ENCODE data around the gene RPS24. TPM values are rescaled to one million over a fixed set of nuclear protein-coding genes. Genes with fewer than 3 reads are reported as not detected.
"Not testable (repeated sequence)": the region's sequence is repeated elsewhere in the genome, so short reads cannot be mapped to it uniquely, and the experiment has no call there.

Gene RPS24
- total RNA-seq, 2 donors from 2014 or later: 1,129 to 1,204 TPM

GRCh38 chr10:78071140-78071856, 37.6 kb downstream of the RPS24 start:
- DNase-seq (ENCODE audit: low spot score): peak; percentile 41
- intact Hi-C loops (cut with DNase I): no loop called here

- DNase-seq (ENCODE audit: low spot score): peak; percentile 46
- intact Hi-C loops (cut with DNase I): loop anchor here in 1 of 2 donors (1.0 kb wide), 1 partner anchor 138 kb away; no protein-coding TSS in a partner anchor
Measured at GRCh38 chr10:78071857-78072179, 38.2 kb downstream of the RPS24 start.

- intact Hi-C loops (cut with DNase I): loop anchor here in 1 of 2 donors (1.0 kb wide), 1 partner anchor 138 kb away; no protein-coding TSS in a partner anchor
- no peak for DNase-seq (ENCODE audit: low spot score)
Measured at GRCh38 chr10:78072504-78072903, 38.8 kb downstream of the RPS24 start.

- DNase-seq (ENCODE audit: low spot score): peak; percentile 46
- intact Hi-C loops (cut with DNase I): not testable (repeated sequence)
Measured at GRCh38 chr10:78075806-78076205, 42.1 kb downstream of the RPS24 start.

- no peak for DNase-seq (ENCODE audit: low spot score)
- intact Hi-C loops (cut with DNase I): no loop called here
Measured at GRCh38 chr10:78078539-78079330, 45.1 kb downstream of the RPS24 start.

GRCh38 chr10:78079411-78079810, 45.7 kb downstream of the RPS24 start:
- peak; percentile 58 for DNase-seq (ENCODE audit: low spot score)
- intact Hi-C loops (cut with DNase I): no loop called here

- peak; percentile 59 for DNase-seq (ENCODE audit: low spot score)
- intact Hi-C loops (cut with DNase I): no loop called here
Measured at GRCh38 chr10:78081292-78081691, 47.6 kb downstream of the RPS24 start.

- DNase-seq (ENCODE audit: low spot score): peak; percentile 52
- intact Hi-C loops (cut with DNase I): no loop called here
Measured at GRCh38 chr10:78082636-78083035, 49.0 kb downstream of the RPS24 start.

Other genes with a start within 250 kb of the RPS24 start
- 10 to 100 TPM; 34.4 to 39.9 TPM for gene DLG5, start 107.1 kb upstream of the RPS24 start, total RNA-seq
- 10 to 100 TPM in 1 of 2 donors, 1 to 10 TPM in 1; 8.2 to 10.1 TPM for gene POLR3A, start 4.3 kb upstream of the RPS24 start, total RNA-seq

All from posterior vena cava (tissue), 2 donors.